HG03196 (cell line): ENCODE measurements around the gene TEX29.

ENCODE experiments used
- ATAC-seq: cut with Tn5 transposase; IDR thresholded peaks from one replicate; pipeline ENCODE4 v1.9.1; 2021; ENCODE audit not compliant: unreplicated experiment

The TEX29 gene

GRCh38 chr13:111322001-111322915 is 1.8 kb downstream of the TEX29 start:
- ATAC-seq, result no peak

- ATAC-seq, result no peak
Measured at GRCh38 chr13:111322916-111323331, 2.5 kb downstream of the TEX29 start.

- ATAC-seq, result no peak
Measured at GRCh38 chr13:111323549-111323948, 3.1 kb downstream of the TEX29 start.

GRCh38 chr13:111323950-111324651 is 3.7 kb downstream of the TEX29 start:
- no peak for ATAC-seq

GRCh38 chr13:111324736-111325135 is 4.3 kb downstream of the TEX29 start:
- ATAC-seq, result no peak

GRCh38 chr13:111325146-111325890 is 4.9 kb downstream of the TEX29 start:
- no peak for ATAC-seq

DNA sequence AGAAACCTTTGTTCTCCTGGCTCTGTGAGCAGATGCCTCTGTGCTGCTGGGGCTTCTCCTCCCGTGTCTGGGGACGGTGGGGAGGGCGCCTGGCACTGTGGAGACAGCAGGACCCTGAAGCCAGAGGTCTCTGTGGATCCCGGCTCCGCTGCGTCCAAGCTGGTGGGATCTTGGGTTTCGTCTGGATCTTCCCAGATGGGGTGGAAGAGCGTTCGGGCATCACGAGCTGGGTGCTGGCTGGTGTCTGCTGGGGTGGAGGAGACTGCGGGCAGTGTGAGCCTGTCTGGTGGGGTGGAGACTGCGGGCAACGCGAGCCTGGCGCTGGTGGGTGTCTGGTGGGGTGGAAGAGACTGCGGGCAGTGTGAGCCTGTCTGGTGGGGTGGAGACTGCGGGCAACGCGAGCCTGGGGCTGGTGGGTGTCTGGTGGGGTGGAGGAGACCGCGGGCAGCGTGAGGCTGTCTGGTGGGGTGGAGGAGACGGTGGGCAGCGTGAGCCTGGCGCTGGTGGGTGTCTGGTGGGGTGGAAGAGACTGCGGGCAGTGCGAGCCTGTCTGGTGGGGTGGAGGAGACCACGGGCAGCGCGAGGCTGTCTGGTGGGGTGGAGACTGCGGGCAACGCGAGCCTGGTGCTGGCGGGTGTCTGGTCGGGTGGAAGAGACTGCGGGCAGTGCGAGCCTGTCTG is 5.6 kb downstream of the TEX29 start:
- no peak for ATAC-seq

DNA sequence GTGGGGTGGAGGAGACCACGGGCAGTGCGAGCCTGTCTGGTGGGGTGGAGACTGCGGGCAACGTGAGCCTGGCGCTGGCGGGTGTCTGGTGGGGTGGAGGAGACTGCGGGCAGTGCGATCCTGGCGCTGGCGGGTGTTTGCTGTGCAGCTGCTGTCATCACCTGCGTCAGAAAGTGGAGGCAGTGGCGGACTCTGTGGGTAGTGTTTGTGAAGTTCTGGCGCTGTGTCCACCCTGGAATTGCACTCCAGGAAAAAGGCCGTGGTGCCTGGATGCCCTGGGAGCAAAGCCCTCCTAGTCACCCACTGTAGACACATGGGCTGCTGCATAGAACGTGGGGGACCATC is 6.2 kb downstream of the TEX29 start:
- no peak for ATAC-seq

- ATAC-seq, result no peak
Measured at GRCh38 chr13:111326981-111327642, 6.7 kb downstream of the TEX29 start.

DNA sequence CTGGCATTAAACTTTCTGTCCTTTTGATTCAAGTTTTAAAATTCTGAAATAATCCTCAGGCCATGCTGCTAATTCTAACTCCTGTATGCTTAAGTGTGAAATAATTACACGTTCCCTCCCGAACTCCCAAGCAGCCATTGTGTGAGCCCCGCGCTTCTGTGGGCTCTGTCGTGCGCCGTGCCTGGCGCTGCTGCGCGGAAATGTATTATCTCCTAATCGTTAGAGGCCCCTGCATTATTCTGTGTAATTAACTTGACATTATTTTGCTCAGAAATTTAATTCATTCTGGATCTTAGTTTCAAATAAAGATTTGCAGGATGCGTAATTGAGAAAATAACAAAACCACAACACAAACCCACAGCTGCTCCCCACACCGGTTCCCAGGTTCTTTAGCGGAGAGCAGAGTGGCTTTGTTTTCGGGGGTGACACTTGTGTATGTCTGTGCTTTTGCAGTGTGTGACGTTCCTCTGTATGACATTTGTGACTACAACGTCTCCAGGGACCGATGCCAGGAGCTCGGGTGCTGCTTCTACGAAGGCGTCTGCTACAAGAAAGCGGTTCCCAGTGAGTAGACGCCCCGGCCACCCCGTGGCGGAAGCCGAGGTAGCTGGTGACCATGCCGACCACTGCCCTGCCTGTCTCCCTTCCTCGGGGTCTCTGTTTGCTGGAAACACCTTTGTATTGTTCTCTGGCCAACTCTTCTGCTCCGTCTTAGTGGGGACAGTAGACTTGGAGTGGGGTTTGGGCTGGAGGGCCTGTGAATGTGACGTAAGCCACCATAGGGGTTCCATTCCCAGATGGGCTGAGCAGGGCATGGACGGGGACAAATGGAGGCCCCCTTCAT is 7.5 kb downstream of the TEX29 start:
- ATAC-seq, result no peak

GRCh38 chr13:111328574-111329410 is 8.3 kb downstream of the TEX29 start:
- ATAC-seq, result no peak

DNA sequence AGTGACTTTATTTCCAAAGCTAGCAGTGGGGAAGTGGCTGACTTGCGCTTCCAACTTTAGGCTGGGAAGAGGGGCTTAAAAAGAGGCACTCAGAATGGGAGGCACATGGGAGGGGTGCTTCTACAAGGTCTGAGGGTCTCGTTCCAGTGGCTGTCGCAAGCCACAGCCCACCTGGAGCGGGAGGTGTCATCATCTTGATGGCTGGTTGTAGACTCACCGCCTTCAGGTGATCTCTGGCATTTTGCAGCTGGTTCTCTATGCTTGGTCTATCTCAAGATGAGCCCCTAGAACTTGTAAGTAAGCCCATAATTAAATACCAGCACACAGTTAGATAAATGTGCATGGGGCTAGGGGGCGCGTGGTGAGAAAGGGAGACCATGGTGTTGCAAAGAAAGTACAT is 9.2 kb downstream of the TEX29 start:
- ATAC-seq, result no peak

DNA sequence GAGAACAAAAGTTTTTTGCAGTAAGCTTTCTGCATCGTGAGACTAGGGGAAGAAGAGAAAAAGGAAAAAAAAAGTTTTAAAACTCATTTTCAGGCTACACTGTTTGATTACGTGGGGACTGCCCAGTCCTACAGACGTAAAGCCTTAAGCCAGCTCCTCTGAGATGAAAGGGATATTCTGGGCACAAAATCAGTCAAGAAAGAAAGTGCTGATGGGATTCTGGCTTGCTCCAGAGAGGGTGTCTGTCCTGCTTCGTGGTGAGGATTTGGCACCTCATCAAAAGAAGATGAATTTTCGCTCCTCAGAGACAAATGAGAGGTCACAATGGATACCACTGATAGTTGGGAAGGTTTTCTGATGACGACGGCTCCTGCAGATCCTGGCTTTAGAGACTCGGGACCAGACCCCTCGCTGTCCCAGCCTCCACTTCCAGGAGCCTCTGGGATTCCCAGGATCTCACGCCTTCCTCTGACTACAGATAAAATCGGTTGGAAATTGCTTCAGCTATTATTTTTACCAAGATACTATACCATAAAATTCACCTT is 9.7 kb downstream of the TEX29 start:
- no peak for ATAC-seq

- ATAC-seq, result no peak
Measured at GRCh38 chr13:111335298-111335697, 14.9 kb downstream of the TEX29 start.

GRCh38 chr13:111336666-111337065 is 16.2 kb downstream of the TEX29 start:
- ATAC-seq, result no peak

GRCh38 chr13:111337206-111337605 is 16.8 kb downstream of the TEX29 start:
- ATAC-seq, result no peak

- no peak for ATAC-seq
Measured at GRCh38 chr13:111337741-111338140, 17.3 kb downstream of the TEX29 start.

DNA sequence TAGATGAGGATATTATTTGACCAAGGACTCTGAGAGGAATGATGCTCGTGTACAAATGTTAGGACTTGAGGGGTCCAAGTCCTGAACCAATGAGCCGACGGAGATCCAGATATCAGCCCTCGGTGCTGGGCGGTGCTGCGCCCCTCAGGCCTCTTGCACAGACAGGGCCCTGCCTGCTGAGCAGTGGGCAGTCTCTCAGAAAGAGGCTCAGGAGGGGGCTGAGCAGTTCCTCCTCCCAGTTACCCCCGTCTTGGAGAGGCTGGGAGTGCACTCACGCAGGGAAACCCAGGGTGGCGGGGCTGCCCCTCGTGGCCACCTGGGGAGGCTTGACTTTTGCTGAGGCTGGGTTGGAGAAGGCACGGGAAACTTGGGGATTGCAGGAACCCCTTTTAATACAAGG is 18.4 kb downstream of the TEX29 start:
- ATAC-seq, result no peak
